Inferior parietal cortex (tissue), 1 donor: ENCODE results near the gene CDPF1.
"Not testable (repeated sequence)": the region's sequence is repeated elsewhere in the genome, so short reads cannot be mapped to it uniquely, and the experiment has no call there.

ENCODE experiments used
- DNase-seq: peaks from one replicate; pipeline ENCODE4 v3.0.0-alpha.2; 2016; ENCODE audit errors: extremely low spot score

The CDPF1 gene

GRCh38 chr22:46224898-46225290 is 25.2 kb downstream of the CDPF1 start:
- no peak for DNase-seq

DNA sequence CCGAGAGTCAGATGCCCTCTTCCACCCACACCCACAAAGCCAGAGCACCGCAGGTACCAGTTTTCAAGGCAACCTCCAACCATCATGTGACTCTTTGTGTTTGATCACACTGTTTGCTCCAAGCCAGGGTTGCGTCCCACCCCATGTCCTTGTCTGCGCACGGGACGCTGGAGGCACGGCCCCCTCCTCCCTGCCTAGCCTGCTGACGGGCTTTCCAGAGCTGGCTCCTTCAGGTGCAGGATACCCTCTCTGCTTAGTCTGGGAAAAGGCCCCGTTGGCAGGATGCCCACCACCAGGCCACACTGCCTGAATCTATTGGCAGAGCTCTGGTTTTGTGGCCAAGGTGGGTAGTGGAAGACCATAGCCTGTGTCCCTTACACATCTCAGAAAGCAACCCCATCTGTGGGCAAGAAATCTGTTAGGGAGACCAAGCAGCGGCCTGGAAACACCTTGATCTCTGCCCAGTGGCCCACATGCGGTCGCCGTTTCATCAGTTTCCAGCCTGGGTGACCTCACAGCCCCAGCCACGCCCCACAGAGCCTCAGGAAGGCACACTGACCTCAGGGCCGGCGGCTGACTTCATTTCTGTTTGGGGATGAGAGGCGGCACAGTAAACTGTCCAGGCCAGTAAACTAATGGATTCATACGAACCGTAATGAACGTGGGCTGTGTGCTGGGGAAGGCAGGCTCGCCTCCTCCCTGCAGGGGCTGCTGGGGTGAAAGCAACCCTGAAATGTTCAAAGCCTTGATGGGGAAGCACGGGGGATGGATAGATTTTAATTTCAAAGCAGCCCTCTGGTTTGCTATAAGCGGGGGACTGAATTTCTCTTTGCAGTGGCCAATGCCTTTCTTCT is 25.8 kb downstream of the CDPF1 start:
- DNase-seq = no peak

GRCh38 chr22:46220921-46221320 is 29.2 kb downstream of the CDPF1 start:
- no peak for DNase-seq

- DNase-seq = no peak
Observed at GRCh38 chr22:46219636-46220035, 30.5 kb downstream of the CDPF1 start.

DNA sequence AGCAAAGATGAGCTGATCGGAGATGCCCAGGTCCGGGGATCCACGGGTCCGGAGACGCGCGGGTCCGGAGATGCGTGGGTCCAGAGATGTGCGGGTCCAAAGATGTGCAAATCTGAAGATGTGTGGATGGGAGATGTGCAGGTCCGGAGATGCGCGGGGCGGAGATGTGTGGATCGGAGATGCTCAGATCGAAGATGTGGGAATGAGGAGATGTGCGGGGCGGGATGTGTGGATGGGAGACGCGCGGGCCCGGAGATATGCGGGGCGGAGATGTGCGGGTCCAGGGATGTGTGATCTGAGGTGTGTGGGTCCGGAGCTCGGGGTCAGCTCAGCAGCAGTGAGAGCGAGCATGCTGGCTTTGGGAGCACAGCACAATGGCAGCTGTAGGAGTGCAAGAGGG is 35.5 kb downstream of the CDPF1 start:
- DNase-seq = no peak

GRCh38 chr22:46214149-46214548 is 35.9 kb downstream of the CDPF1 start:
- DNase-seq = no peak

DNA sequence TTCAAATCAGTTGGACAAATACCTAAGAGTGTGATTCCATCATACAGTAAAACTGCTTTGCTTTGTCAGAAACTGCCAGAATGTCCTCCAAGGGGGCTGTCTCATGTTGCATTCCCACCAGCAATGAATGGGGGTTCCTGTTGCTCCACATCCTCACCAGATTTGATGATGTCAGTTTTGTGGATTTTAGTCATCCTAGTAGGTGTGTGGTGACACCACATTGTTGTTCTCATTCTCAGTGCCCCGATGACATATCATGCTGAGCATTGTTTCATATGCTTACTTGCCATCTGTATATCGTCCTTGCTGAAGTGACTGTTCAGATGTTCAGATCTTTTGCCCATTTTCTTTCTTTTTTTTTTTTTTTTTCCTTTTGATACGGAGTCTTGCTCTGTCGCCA is 37.0 kb downstream of the CDPF1 start:
- no peak for DNase-seq

DNA sequence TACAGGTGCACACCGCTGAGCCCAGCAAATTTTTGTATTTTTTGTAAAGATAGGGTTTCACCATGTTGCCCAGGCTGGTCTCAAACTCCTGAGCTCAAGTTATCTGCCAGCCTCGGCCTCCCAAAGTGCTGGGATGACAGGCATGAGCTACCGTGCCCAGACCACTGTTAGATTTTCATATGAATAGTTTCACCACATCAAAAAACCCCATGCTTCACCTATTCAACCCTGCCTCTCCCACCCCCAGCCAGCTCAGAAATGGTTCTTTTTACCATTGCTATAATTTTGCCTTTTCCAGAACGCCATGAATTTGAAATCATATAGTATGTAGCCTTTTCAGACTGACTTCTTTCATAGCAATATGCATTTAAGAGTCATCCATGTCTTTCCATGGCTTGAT is 37.9 kb downstream of the CDPF1 start:
- DNase-seq = no peak

- DNase-seq = no peak
Observed at GRCh38 chr22:46209262-46209661, 40.8 kb downstream of the CDPF1 start.

GRCh38 chr22:46203601-46203980 is 46.5 kb downstream of the CDPF1 start:
- no peak for DNase-seq

DNA sequence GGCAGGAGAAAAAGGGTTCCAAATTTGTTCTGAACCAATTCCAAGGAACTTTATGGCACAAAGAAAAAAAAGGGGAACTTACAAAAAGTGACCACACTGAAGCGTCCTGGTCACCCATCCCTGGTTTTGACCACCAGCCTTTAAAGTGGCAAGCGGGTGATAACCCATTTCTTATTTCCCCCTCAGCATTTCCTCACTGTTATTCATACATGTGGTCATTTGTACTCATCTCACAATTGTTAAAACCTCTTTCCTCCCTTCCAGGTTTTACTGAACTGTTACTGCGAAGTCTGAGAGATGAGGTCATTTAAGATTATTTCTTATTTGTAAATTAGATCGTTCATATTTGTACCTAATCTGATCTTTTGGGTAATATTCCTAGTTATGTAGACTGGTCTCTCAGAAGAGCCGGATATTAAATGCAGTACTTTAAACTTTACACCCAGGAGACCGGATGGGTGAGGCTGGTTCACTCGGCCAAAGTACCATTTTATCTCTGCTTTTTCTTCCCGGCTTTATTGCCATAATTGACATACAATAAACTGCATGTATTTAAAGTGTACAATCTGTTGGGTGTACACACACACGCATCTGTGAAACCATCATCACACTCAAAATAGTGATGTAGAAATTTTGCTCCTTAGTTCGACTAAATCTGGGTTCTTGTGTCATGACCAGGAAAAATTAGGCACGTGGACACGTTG is 47.0 kb downstream of the CDPF1 start:
- DNase-seq = no peak

DNA sequence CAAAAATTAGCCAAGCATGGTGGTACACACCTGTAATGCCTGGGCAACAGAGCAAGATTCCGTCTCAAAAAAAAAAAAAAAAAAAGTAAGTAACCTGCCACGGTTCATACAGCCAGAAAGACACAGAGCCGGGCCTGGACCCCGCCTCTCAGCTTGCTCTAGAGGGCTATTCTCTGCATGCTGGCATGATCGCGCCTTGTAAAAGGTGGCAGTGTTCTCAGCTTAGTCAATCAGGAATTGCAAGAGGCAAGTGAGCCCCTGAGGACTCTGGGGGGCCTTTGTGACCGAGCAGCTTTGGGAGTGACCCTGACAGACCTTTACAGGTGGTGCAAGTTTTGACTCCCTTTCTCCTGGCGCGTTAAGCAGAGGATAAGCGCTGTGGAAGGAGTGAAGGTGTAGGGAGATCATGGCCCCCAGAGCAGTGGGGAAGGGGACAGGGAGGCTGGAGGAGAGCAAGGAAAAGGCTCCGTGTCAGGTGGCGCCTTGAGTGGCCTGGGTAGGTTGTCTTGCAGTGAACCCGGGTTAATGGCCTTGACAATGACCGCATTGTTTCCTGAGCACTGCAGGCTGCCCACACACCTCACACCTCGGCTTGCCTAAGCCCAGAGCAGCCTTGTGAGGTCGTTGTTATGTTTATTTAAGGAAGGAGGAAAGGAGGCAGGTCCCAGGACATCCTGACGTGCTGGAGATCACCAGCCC is 48.9 kb downstream of the CDPF1 start:
- DNase-seq = no peak

- not testable (repeated sequence) for DNase-seq
Observed at GRCh38 chr22:46198806-46199205, 51.3 kb downstream of the CDPF1 start.

GRCh38 chr22:46198274-46198673 is 51.8 kb downstream of the CDPF1 start:
- DNase-seq = no peak

DNA sequence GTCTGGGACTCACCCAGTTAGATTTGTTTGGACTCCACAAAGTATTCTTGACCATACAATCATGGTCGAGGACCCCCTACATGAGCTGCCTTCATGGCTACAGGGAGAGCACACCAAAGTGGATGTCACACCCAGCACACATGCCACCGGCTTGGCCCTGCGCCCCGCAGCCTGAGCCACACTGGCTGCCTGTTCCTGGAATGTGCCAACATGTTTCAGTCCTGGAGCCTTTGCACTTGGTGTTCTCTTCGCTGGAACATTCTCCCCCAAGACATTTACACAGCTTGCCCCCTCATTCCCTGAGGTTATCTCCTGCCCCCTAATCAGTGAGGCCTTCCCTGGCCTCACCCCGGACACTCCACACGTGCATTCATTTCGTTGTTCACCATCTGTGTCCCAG is 53.8 kb downstream of the CDPF1 start:
- no peak for DNase-seq

DNA sequence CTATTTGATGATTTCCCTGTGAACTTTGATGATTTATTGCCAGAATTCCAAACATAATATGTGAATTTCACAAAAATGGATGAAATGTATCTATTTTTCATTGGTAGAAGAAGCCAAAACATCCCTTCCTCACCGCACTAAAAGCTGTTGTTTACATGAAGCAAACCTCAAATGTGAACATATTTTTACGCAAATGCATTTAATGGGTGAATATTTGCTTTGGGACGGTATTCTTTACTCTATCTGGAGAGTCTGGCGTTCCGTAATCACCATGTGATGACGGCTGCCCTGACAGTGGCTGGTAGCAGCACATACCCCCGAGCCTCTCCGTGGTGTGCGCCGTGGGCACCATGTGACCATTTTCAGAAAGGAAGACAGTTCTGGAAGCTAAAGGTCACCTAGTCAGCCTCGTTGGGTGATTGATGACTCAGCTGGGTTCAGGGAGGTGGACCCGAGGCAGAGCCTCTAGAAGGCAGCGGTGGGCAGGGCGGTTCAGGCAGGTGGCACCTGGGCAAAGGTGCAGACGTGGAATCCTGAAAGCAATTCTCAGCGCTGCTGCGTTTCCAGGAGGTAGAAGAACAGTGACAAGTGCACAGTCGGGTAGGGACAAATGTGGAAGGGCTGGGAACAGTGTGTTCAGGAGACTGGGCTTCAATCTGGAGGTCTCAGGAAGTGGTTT is 54.5 kb downstream of the CDPF1 start:
- DNase-seq = no peak
